Fibroblast of lung (primary cell): ENCODE measurements around the gene CLDN2. TPM values are rescaled to one million over a fixed set of nuclear protein-coding genes. Genes with fewer than 3 reads are reported as not detected.

Experiments used
- DNase-seq, 2 donors: peaks; one replicate each; pipeline versions ENCODE4 v3.0.0 to v3.0.0-alpha.2; 2010; ENCODE audit warnings: low read depth in 2 of 2
- H2AFZ ChIP-seq: 2 replicates; pipeline ENCODE4 v1.5.1; 2012; ENCODE audit warnings: low read length, control low read depth, inconsistent platforms
- H3K27ac ChIP-seq: 2 replicates; pipeline ENCODE4 v1.5.1; 2011; ENCODE audit warnings: low read length, control low read depth; ENCODE audit not compliant: insufficient read depth
- H3K27me3 ChIP-seq: 2 replicates; pipeline ENCODE4 v1.5.1; 2011; ENCODE audit warnings: mild to moderate bottlenecking, low read length; ENCODE audit not compliant: control insufficient read depth, insufficient read depth
- H3K36me3 ChIP-seq: 2 replicates; pipeline ENCODE4 v1.5.1; 2011; ENCODE audit warnings: low read length; ENCODE audit not compliant: control insufficient read depth, insufficient read depth
- H3K4me1 ChIP-seq: 2 replicates; pipeline ENCODE4 v1.5.1; 2011; ENCODE audit warnings: low read length; ENCODE audit not compliant: control insufficient read depth, insufficient read depth; ENCODE audit errors: extremely low read depth
- H3K4me2 ChIP-seq: 2 replicates; pipeline ENCODE4 v1.5.1; 2011; ENCODE audit warnings: low read length, control low read depth; ENCODE audit not compliant: insufficient read depth; ENCODE audit errors: extremely low read depth
- H3K4me3 ChIP-seq, 4 experiments: fragments of 200-600 bp in 1 of 4; sonication (generic) in 1 of 4; replicated peaks in 1 of 4; 2 replicates each; pipeline ENCODE4 v1.5.1; 2011 to 2016; ENCODE audit warnings: low read length in 4 of 4, low read depth in 3 of 4, mild to moderate bottlenecking in 3 of 4, control low read depth in 2 of 4, inconsistent platforms in 1 of 4, mixed read lengths in 1 of 4; ENCODE audit not compliant: insufficient read depth in 1 of 4; ENCODE audit errors: control extremely low read depth in 1 of 4
- H3K79me2 ChIP-seq: 2 replicates; pipeline ENCODE4 v1.5.1; 2012; ENCODE audit warnings: mild to moderate bottlenecking, low read length, inconsistent platforms; ENCODE audit not compliant: control insufficient read depth, insufficient read depth
- H3K9ac ChIP-seq: 2 replicates; pipeline ENCODE4 v1.5.1; 2011; ENCODE audit warnings: mild to moderate bottlenecking, low read length, control low read depth; ENCODE audit not compliant: insufficient read depth
- H3K9me3 ChIP-seq: 2 replicates; pipeline ENCODE4 v1.5.1; 2012; ENCODE audit warnings: low read depth, low read length; ENCODE audit not compliant: control insufficient read depth, insufficient read depth
- H4K20me1 ChIP-seq: 2 replicates; pipeline ENCODE4 v1.5.1; 2011; ENCODE audit warnings: low read length; ENCODE audit not compliant: control insufficient read depth, insufficient read depth; ENCODE audit errors: extremely low read depth
- CTCF ChIP-seq, 2 donors: IDR thresholded peaks in 1 of 2; conservative IDR thresholded peaks in 1 of 2; 1 replicate in 1 of 2; 2 replicates in 1 of 2; pipeline ENCODE4 v1.5.1; 2011 to 2012; ENCODE audit warnings: low read length in 2 of 2, control low read depth in 1 of 2, inconsistent platforms in 1 of 2, low read depth in 1 of 2, mild to moderate bottlenecking in 1 of 2
- EZH2 ChIP-seq: IDR thresholded peaks from 2 replicates; pipeline ENCODE4 v1.5.1; 2012; ENCODE audit warnings: low read length, control low read depth, mild to moderate bottlenecking; ENCODE audit errors: missing control alignments
- polyA plus RNA-seq, 2 donors: library from polyadenylated mRNA; depleted of rRNA in 1 of 2; stranded (reverse) in 1 of 2; unstranded in 1 of 2; fragments of >200 nt; gene quantifications; 2 replicates each; pipeline ENCODE4 v1.2.1, GENCODE V29; 2011 to 2012; ENCODE audit warnings: missing spikeins in 1 of 2
- total RNA-seq: library from RNA; depleted of rRNA; stranded (reverse); fragments of >200 nt; gene quantifications from 2 replicates; pipeline ENCODE4 v1.2.1, GENCODE V29; 2014

The CLDN2 gene
- total and polyA plus RNA-seq, 2 donors (not counting 1 experiment from before 2014, with no cell fraction given): 0.02 TPM; not detected in 1

- peaks cover 5% of the 10 kb centered on the region for H3K4me1 ChIP-seq
- H3K9me3 ChIP-seq: no peaks in the 10 kb centered on the region
- H4K20me1 ChIP-seq: no peaks in the 10 kb centered on the region
- H2AFZ ChIP-seq: no peak overlapping the region
- no peaks in the 10 kb centered on the region for H3K36me3 ChIP-seq
- H3K79me2 ChIP-seq: no peaks in the 10 kb centered on the region
- no peaks in the 10 kb centered on the region for H3K27me3 ChIP-seq
- H3K27ac ChIP-seq: no peak overlapping the region
- H3K4me3 ChIP-seq: no peak overlapping the region
- no peak for TF ChIP-seq CTCF (conservative IDR thresholded peaks at IDR 0.05 in 1 of 2, IDR thresholded peaks at IDR 0.05 in 1 of 2; ENCODE audit: low read depth in 1 of 2, low read length in 2 of 2)
- no peak for DNase-seq
- H3K4me2 ChIP-seq: no peak overlapping the region
- H3K9ac ChIP-seq: no peak overlapping the region
These were observed 16.0 kb downstream of the CLDN2 start for GRCh38 chrX:106936246-106936645.

- no peaks in the 10 kb centered on the region for H3K79me2 ChIP-seq
- no peak overlapping the region for H3K27ac ChIP-seq
- H2AFZ ChIP-seq: no peak overlapping the region
- no peak overlapping the region for H3K9ac ChIP-seq
- H3K9me3 ChIP-seq: no peaks in the 10 kb centered on the region
- no peak for DNase-seq
- TF ChIP-seq EZH2 (no peak), CTCF (conservative IDR thresholded peaks at IDR 0.05 in 1 of 2, IDR thresholded peaks at IDR 0.05 in 1 of 2; ENCODE audit: low read depth in 1 of 2, low read length in 2 of 2) (no peak)
- no peak overlapping the region for H3K4me2 ChIP-seq
- no peaks in the 10 kb centered on the region for H3K27me3 ChIP-seq
- no peaks in the 10 kb centered on the region for H3K36me3 ChIP-seq
- H3K4me3 ChIP-seq: no peak overlapping the region
- H3K4me1 ChIP-seq: no peaks in the 10 kb centered on the region
- no peaks in the 10 kb centered on the region for H4K20me1 ChIP-seq
These were observed 19.4 kb downstream of the CLDN2 start for GRCh38 chrX:106939566-106939965.

GRCh38 chrX:106940068-106940467 is 19.9 kb downstream of the CLDN2 start:
- no peak for DNase-seq
- Histone ChIP-seq H3K27me3 (no peaks in the 10 kb centered on the region), H2AFZ (no peak overlapping the region), H3K79me2 (no peaks in the 10 kb centered on the region), H3K4me1 (no peaks in the 10 kb centered on the region), H3K4me3 (no peak overlapping the region), H3K4me2 (no peak overlapping the region), H3K27ac (no peak overlapping the region), H4K20me1 (no peaks in the 10 kb centered on the region), H3K9me3 (no peaks in the 10 kb centered on the region), H3K36me3 (no peaks in the 10 kb centered on the region), H3K9ac (no peak overlapping the region)
- TF ChIP-seq EZH2: no peak
- TF ChIP-seq CTCF (conservative IDR thresholded peaks at IDR 0.05 in 1 of 2, IDR thresholded peaks at IDR 0.05 in 1 of 2; ENCODE audit: low read depth in 1 of 2, low read length in 2 of 2): no peak
